Measurements from ENCODE around the gene CAMTA1.

The CAMTA1 gene

GRCh38 chr1:7387053-7387927 lies 602.0 kb downstream of the CAMTA1 start:
- DNase-seq (ENCODE audit: low spot score): peak; percentile 47

- DNase-seq (ENCODE audit: low spot score): peak; percentile 49
These were observed 602.9 kb downstream of the CAMTA1 start for GRCh38 chr1:7388141-7388487.

- DNase-seq (ENCODE audit: low spot score): peak; percentile 67
These were observed 603.4 kb downstream of the CAMTA1 start for GRCh38 chr1:7388488-7389185.

- DNase-seq (ENCODE audit: low spot score): peak; percentile 62
These were observed 604.1 kb downstream of the CAMTA1 start for GRCh38 chr1:7389201-7389905.

GRCh38 chr1:7389906-7390603 lies 604.8 kb downstream of the CAMTA1 start:
- peak; percentile 55 for DNase-seq (ENCODE audit: low spot score)

- peak; percentile 30 for DNase-seq (ENCODE audit: low spot score)
These were observed 605.3 kb downstream of the CAMTA1 start for GRCh38 chr1:7390604-7391000.

- no peak for DNase-seq (ENCODE audit: low spot score)
These were observed 607.9 kb downstream of the CAMTA1 start for GRCh38 chr1:7393136-7393535.

GRCh38 chr1:7395251-7395650 lies 610.0 kb downstream of the CAMTA1 start:
- DNase-seq (ENCODE audit: low spot score): no peak

GRCh38 chr1:7398982-7399381 lies 613.7 kb downstream of the CAMTA1 start:
- no peak for DNase-seq (ENCODE audit: low spot score)

- DNase-seq (ENCODE audit: low spot score): no peak
These were observed 614.4 kb downstream of the CAMTA1 start for GRCh38 chr1:7399514-7400125.

GRCh38 chr1:7400566-7400965 lies 615.3 kb downstream of the CAMTA1 start:
- DNase-seq (ENCODE audit: low spot score): no peak

GRCh38 chr1:7401814-7402547 lies 616.7 kb downstream of the CAMTA1 start:
- DNase-seq (ENCODE audit: low spot score): peak; percentile 22

- DNase-seq (ENCODE audit: low spot score): peak; percentile 17
These were observed 617.2 kb downstream of the CAMTA1 start for GRCh38 chr1:7402548-7402850.

- DNase-seq (ENCODE audit: low spot score): peak; percentile 31
These were observed 618.2 kb downstream of the CAMTA1 start for GRCh38 chr1:7403265-7404045.

GRCh38 chr1:7404046-7404742 lies 618.9 kb downstream of the CAMTA1 start:
- peak; percentile 41 for DNase-seq (ENCODE audit: low spot score)

- no peak for DNase-seq (ENCODE audit: low spot score)
These were observed 620.7 kb downstream of the CAMTA1 start for GRCh38 chr1:7405844-7406500.

- DNase-seq (ENCODE audit: low spot score): peak; percentile 51
These were observed 621.6 kb downstream of the CAMTA1 start for GRCh38 chr1:7406641-7407543.

- no peak for DNase-seq (ENCODE audit: low spot score)
These were observed 622.3 kb downstream of the CAMTA1 start for GRCh38 chr1:7407544-7407895.

Measured in left forelimb (tissue), 1 donor.